ENCODE results near the gene ITGA2.
A peak's percentile ranks its signal among the peaks of the same experiment; 100 is the strongest.

GRCh38 chr5:52948418-52949076 is 40.6 kb upstream of the ITGA2 start:
- TF ChIP-seq, protein P1, sequence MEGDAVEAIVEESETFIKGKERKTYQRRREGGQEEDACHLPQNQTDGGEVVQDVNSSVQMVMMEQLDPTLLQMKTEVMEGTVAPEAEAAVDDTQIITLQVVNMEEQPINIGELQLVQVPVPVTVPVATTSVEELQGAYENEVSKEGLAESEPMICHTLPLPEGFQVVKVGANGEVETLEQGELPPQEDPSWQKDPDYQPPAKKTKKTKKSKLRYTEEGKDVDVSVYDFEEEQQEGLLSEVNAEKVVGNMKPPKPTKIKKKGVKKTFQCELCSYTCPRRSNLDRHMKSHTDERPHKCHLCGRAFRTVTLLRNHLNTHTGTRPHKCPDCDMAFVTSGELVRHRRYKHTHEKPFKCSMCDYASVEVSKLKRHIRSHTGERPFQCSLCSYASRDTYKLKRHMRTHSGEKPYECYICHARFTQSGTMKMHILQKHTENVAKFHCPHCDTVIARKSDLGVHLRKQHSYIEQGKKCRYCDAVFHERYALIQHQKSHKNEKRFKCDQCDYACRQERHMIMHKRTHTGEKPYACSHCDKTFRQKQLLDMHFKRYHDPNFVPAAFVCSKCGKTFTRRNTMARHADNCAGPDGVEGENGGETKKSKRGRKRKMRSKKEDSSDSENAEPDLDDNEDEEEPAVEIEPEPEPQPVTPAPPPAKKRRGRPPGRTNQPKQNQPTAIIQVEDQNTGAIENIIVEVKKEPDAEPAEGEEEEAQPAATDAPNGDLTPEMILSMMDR (IDR thresholded peaks at IDR 0.05; ENCODE audit: insufficient read depth, low read length), result peak; percentile 30
- no peak for TF ChIP-seq POLR2AphosphoS5 (IDR thresholded peaks at IDR 0.05; ENCODE audit: low read depth)
